Astrocyte of the hippocampus (primary cell): ENCODE data around the gene S1PR3.

ENCODE experiments used
- DNase-seq: peaks from one replicate; pipeline ENCODE4 v3.0.0; 2011; ENCODE audit warnings: low read depth, low spot score

Gene S1PR3

DNA sequence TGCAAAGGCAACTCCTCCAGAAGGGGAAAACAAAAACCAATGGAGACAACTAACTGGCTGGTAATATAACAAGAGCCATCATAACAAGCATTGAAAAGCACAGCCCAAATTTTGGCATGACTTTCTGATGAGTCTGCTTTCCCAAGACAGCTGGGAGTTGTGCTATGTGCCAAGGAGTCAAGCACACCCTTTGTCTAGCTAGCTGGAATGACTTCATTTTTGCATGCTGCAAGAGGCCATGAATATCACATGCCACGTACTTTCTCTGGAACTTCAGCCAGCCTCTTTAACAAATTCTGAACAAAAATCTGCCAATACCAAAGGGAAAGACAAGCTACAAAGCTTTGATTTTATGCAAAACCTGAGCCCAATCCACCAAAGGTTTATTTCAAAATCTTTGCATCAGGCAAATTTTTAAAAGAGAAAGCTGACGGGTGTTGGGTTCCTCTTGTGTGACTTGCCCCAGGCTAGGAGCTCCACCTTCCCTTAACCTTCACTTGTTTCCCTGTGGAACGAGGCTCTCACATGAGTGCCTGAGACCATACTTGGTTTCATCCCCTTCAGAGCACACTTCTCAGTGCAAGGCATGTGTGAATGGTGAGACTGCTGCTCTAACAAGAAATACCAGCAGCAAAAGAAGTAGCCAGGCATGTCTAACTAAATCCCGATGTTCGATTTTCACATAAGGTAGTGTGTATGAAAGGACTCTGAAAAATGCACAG is 47.3 kb downstream of the S1PR3 start:
- peak; percentile 84 for DNase-seq

DNA sequence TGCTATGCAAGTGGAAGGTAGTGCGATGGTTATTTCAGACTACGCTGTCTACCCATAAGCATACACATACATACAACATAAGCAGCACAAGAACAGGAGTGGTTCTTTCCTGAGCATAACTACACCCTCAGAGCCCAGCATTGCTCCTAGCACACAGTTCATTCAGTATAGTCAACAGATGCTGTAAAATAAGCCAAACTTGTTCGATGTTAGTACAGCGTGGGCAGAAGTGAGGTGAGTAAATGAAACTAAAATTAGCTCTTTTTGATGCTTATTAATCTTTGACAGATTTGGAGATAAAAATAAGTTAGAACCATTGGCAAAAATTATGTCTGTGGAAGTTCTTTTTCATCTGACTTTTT is 47.8 kb downstream of the S1PR3 start:
- no peak for DNase-seq

DNA sequence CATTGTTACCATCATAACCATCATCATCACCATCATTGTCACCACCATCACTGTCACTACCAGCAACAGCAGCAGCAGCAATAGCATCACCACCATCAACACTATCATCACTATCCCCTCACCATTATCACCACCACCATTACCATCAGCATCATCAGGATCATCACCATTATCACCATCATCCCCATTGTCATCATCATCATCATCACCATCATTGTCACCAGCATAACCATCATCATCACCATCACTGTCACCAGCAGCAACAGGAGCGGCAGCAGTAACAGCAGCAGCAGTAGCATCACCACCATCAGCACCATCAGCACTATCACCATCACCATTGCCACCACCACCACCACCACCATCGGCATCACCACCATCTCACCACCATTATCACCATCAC is 48.4 kb downstream of the S1PR3 start:
- no peak for DNase-seq

DNA sequence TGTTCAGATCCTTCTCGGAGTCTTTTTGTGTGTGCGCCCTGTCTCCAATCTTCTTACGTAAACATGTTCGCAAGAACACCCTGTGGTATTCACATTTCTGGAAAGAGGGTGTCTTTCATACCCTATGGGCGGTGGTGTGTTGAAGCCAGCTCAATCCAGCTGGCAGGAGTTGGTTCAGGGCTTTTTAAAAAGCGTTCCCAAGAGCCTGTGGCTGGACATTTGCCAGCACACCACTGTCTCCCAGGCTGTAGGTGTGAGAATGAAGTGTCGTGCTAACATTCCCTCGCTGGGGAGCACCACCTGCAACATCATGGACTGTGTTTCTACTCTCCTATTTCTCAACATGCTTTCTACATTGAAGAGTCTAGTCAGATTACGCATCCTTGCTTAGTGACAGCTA is 51.7 kb downstream of the S1PR3 start:
- DNase-seq = no peak

DNA sequence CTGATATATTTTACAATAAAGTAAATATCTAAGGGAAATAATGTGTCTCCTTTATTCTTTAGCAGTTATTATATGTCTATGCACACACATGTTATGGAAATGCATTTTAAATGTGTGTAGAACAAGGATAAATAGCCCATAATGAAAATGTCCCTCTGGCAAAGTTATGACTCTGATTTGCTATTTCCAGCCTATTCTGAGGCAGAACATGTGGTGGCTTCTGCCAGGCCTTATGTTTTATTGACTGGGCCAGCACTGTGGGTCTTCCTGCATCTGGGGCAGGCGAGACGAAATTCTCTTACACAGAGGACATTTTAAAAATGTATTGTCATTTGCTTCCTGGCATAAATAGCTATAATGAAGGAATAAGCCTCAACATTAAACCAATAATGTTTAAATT is 52.8 kb downstream of the S1PR3 start:
- DNase-seq = no peak

DNA sequence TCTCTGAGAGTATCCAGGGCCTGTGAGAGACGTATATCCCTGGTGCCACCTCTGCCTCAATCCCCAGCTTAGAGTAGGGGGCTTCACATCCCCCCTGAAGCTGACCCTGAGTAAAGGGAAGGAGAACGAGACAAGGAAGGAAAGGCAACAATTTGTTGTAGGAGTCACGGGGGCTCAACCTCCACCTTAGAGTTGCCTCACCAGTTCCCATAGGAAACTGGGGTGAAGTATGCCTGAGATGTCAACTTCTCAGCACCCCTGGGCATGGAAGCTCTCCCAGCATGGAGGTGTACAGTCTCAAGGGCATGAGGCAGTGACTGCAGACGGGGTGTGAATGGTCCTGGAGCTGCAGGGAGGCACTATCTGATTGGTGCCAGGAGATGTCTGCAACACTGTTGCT is 53.6 kb downstream of the S1PR3 start:
- DNase-seq = no peak

DNA sequence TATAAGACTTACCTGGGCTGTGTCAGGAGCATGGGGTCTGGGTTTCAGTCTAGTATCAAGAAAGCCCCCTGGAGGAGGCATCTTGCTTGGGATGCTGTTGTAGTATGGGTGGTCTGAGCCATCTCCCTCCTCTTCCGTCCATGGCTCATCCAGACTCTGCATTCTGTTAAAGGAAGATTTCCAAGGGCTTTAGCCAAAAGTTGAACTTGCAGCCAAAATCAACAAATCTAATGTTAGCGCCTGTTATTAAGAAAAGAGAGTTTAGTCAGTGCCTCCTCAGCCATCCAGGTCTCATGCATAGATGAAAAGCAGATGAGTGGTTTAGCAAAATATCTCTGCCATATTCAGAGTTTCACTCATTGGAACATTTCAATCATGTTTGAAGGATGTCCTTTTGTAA is 55.6 kb downstream of the S1PR3 start:
- peak; percentile 42 for DNase-seq

DNA sequence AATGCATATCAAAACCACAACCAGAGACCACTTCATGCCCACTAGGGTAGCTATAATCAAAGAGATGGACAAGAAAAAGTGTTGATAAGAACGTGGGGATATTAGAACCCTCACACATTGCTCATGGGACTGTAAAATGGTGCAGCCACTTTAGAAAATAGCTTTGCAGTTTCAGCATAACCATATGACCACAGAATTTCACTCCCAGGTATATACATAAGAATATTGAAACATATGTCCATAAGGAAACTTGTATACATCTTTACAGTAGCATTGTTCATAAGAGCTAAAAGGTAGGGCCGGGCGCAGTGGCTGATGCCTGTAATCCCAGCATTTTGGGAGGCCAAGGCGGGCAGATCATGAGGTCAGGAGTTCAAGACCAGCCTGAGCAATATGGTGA is 56.4 kb downstream of the S1PR3 start:
- DNase-seq = no peak

DNA sequence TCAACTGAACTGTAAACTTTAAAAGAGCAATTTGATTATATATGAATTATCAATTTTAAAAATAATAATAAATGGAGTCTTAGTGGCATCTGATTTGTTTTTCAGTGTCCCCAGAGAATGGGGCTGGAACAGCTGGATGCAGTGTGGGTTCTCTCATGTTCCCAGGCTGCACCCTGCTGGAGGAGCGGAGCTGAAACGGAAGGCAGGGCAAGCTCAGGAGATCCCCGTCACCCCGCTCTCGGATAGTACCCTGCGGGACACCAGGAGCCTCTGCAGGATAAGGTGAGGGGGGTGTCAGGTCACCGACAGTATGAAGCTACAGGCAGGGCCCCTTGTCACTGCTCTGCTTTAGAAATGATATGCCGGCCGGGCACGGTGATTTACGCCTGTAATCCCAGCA is 57.3 kb downstream of the S1PR3 start:
- DNase-seq = no peak

DNA sequence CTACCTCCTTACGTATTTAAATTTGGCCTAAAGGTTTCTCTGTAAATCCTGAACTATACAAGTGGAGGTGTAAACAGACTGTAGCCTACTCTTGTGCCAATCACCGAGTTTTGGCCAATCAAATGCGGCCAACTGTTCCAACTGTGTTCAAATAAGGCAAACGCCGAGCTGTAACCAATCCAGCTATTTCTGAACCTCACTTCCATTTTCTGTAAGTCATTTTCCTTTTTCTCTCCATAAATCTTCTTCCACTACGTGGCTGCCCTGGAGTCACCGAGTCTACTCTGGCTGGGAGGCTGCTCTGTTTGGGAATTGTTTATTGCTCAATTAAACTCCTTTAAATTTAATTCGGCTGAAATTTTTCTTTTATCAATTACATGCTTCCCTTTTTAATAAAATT is 58.4 kb downstream of the S1PR3 start:
- DNase-seq = no peak

DNA sequence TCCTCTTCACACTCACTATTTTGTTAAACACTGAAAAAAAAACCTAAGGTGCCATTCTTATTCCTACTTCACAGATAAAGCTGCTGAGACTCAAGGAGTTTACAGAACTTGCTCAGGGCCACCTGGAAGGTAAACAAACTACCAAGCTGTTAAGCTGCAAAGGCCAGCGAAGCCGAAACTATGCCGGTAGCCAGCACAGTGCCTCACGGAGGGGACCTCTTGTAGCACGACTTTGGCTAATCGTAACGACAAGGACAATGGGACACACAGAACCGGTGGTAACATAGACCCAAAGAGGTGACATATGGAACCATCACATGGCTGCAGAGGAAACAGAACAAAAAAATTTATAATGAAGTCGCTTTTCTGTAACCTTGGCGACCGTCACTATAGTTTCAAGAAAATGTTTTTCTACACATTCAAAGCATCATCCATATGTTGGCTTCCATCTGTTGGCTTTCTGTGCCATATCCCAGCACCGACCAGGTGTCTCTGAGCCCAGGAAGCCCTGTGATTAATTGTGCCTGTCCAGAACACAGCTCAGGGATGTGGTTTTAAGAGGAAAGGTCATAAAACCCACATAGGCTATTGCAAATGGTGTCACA is 60.3 kb downstream of the S1PR3 start:
- no peak for DNase-seq

DNA sequence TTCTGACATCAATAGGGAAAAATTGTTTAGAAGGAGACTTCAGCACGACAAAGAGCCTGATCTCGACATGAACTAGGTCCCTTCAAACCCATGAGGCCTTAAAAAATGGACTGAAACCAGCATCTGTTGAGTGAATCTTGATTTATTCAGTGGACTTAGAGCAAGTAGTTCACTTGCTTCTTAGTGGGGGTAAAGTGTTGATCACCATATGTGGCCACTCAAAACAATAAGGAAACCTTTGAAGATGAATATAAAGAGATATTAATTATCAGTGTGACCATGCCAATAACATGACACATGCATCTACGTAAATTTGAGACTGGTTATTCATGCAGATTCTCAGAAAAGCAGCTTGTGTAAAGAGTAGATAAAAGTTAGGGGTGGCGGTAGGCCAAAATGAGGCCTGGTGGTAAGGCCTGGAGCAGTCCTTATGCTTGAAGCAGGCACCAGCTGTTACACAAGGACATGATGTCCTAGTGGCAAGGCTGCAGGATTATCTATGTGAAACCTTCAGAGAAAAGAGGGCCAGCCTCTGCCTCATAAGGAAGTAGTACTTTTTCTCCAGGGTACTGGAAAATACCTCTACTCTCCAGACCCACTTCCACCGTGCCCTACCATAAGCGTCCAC is 61.3 kb downstream of the S1PR3 start:
- no peak for DNase-seq

DNA sequence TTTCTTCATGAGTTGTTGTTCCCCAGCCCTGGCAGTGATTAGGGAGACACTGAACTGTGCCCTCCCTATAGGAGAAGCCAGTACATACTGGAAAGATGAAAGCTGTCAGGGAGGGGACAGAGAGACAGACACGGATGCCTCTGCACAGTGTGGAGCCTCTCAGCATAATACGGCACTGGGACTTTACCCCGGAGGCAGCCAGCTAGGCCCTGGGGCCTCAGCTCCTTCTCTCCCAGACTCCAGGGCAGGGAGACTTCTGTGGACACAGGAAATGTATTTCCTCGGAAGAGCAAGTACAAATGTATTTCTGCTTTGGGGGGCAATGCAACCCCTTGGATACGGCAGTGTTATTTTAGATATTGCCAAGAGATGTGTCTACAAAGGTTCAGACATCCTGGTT is 62.0 kb downstream of the S1PR3 start:
- DNase-seq = no peak
